GM12872 (cell line): Measurements from ENCODE around the gene CCT5.

Source experiments
- CTCF ChIP-seq: IDR thresholded peaks from 3 replicates; pipeline ENCODE4 v1.5.1; 2011; ENCODE audit warnings: low read depth, mild to moderate bottlenecking, low read length, moderate library complexity; ENCODE audit not compliant: insufficient read depth

The CCT5 gene

GRCh38 chr5:10279328-10279727, 29.2 kb downstream of the CCT5 start:
- no peak for TF ChIP-seq CTCF

GRCh38 chr5:10279925-10280720, 30.0 kb downstream of the CCT5 start:
- TF ChIP-seq CTCF: no peak

- TF ChIP-seq CTCF: peak; percentile 98
These were observed 34.0 kb downstream of the CCT5 start for GRCh38 chr5:10283927-10284635.

- TF ChIP-seq CTCF: no peak
These were observed 36.2 kb downstream of the CCT5 start for GRCh38 chr5:10286162-10286861.

GRCh38 chr5:10286862-10287227, 36.8 kb downstream of the CCT5 start:
- TF ChIP-seq CTCF: no peak

- TF ChIP-seq CTCF: no peak
These were observed 38.6 kb downstream of the CCT5 start for GRCh38 chr5:10288592-10289219.

DNA sequence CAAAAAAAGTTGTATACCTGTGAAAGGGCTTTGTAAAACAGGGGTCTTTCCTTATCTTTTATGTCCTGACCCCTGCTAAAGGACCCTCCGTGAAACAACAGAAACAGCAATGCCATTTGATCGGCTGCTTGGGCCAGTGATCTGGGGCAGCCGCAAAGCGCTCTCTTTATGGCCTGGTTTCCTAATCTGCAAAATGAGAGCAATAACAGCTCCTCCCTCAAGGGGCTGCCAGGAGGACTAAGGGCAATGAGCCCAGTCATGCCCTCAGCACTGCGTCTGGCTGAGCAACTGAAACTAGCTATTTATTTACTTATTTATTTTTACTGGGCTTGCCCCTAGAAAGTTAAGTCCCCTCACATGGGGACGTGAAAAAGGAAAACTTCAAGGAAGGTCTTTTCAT, 39.3 kb downstream of the CCT5 start:
- no peak; the same call in 2 of the 3 replicates for TF ChIP-seq CTCF
